ENCODE results near the gene SRGAP1.
"Not testable (repeated sequence)": the region's sequence is repeated elsewhere in the genome, so short reads cannot be mapped to it uniquely, and the experiment has no call there.

Gene SRGAP1

DNA sequence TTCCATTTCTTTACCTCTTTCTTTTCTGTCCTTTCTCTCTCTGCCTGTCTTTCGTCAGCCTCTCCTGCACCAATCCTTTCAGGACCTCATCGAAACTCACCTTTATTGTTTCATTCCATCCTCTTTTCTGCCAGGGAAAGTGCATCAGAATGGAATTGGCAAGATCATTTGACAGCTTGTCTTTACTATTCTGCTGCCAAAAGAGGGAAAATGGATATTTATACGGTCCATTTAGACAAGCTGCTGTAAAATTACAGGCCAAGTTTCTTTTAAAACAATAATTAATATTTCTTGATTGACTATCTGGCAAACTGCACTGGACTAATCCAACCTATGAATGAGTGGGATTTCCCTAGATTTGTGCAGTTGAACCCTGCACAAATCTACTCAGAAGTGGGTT is 7.6 kb upstream of the SRGAP1 start:
- no peak for DNase-seq (ENCODE audit: extremely low read depth, low read depth)
- TF ChIP-seq, protein P1, sequence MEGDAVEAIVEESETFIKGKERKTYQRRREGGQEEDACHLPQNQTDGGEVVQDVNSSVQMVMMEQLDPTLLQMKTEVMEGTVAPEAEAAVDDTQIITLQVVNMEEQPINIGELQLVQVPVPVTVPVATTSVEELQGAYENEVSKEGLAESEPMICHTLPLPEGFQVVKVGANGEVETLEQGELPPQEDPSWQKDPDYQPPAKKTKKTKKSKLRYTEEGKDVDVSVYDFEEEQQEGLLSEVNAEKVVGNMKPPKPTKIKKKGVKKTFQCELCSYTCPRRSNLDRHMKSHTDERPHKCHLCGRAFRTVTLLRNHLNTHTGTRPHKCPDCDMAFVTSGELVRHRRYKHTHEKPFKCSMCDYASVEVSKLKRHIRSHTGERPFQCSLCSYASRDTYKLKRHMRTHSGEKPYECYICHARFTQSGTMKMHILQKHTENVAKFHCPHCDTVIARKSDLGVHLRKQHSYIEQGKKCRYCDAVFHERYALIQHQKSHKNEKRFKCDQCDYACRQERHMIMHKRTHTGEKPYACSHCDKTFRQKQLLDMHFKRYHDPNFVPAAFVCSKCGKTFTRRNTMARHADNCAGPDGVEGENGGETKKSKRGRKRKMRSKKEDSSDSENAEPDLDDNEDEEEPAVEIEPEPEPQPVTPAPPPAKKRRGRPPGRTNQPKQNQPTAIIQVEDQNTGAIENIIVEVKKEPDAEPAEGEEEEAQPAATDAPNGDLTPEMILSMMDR (IDR thresholded peaks at IDR 0.05; ENCODE audit: low read depth, low read length), result no peak

DNA sequence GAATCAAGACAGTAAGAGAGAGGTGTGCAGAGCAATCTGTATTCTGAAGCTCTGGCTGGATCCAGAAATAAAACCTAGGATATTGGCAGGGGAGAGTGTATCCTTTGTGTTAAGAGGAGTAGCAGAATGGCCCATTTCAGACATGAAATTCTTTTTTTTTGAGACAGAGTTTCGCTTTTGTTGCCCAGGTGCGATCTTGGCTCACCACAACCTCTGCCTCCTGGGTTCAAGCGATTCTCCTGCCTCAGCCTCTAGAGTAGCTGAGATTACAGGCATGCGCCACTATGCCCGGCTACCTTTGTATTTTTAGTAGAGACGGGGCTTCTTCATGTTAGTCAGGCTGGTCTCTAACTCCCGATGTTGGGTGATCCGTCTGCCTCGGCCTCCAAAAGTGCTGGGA is 6.1 kb upstream of the SRGAP1 start:
- TF ChIP-seq, protein P1 (IDR thresholded peaks at IDR 0.05; ENCODE audit: low read depth, low read length), result no peak
- no peak for DNase-seq (ENCODE audit: extremely low read depth, low read depth)

DNA sequence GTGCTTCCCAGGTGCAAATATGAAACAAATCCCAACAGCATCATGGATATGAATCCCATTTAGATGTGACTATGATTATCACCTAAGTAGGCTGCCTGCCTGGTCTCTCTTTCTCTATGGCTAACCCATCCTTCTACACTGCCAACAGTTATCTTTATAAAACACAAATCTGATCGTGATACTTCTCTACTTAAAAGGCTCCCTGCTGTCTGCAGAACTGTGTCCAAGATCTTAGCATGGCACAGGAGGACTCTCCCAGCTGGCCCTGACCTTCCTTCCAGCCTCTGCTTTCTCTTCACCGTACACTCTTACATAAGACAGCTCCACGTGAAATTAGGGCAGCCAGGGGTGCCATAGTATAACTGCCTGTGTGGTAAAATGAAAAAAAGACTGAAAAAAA is 3.5 kb upstream of the SRGAP1 start:
- TF ChIP-seq, protein P1 (IDR thresholded peaks at IDR 0.05; ENCODE audit: low read depth, low read length), result no peak
- no peak for DNase-seq (ENCODE audit: extremely low read depth, low read depth)

DNA sequence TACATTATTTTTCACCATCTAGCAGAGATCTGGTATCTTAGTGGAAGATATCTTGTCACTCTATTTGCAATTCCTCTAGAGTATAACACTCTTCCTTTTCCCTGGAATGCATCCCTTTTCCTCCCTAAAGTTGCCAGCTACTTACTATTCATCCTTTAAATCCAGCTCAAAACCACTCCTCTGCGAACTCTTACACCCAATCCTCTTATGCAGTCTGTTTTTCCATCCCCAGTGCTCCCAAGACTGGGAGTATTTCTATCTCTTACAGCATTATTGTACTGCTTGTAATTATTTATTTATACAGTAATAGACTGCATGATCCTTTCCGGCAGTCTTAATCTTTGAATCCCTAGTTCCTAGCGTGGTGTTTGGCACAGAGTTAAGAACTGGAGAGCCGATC is 2.9 kb upstream of the SRGAP1 start:
- no peak for DNase-seq (ENCODE audit: extremely low read depth, low read depth)

DNA sequence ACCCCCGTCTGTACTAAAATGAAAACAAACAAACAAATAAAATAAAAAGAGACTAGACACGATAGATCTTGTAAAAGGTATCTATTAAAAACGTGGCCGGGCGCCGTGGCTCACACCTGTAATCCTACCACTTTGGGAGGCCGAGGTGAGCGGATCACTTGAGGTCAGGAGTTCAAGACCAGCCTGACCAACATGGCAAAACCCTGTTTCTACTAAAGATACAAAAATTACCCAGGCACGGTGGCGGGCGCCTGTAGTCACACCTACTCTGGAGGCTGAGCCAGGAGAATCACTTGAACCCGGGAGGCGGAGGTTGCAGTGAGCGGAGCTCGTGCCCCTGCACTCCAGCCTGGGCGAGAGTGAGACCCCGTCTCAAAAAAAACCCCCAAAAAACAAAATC is 1.8 kb upstream of the SRGAP1 start:
- not testable (repeated sequence) for DNase-seq (ENCODE audit: extremely low read depth, low read depth)

More for the DNA sequence above, 2.9 kb upstream of the SRGAP1 start:
- TF ChIP-seq, protein P1 (IDR thresholded peaks at IDR 0.05; ENCODE audit: low read depth, low read length), result no peak

DNA sequence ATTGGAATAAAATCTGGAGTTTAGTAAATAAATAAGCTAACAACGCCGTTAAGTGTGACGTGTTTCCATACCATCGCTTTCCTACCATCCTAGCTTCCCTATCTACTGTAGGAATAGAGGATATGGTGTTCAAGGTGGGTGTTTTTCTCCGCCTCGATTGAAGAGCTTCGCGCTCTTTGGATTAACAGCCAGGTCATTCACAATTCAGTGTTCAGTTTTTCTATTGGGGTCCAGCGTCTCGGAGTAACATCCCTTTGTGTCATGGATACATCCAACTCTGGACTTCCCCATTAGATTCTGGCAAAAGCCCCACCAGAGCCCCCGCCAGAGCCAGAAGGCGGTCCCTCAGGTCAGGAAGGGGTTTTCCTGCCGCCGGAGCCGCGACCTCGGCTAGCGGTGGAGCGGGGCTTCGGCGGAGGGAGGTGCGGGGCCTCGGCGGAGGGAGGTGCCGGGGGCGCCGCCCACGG is 1.2 kb upstream of the SRGAP1 start:
- TF ChIP-seq, protein P1 (IDR thresholded peaks at IDR 0.05; ENCODE audit: low read depth, low read length), result no peak
- no peak for DNase-seq (ENCODE audit: extremely low read depth, low read depth)

DNA sequence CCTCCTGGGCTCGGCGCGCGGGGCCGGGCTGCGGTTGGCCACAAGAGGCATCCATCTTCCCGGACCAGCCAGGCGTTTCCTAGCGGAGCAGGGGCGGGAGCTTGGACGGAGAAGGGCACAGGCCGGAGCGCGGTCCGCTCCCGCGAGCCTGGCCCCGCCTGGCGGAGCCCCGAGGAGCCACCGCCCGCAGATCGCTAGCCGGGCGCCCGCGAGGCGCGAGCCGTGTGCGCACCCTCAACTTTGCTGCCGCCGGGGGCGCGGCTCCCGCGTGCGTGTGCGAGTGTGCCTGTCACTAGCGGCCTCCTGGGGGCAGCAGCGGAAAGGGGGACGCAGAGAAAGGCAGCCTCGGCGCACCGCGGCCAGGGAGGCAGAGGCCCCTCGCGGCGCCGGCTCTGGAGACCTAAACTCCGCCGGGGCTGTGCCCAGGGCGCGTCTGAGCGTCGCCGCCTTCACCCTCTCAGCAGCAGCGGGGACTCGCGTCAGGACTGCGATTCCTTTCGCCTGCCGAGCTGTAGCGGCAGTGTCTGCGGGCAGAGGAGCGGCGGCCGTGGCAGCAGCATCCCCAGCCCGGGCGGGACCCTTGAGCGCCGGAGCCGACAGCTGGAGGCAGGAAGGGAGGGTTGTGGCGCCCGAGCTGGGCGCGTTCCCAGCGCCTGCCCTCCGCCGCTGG is 644 bp upstream of the SRGAP1 start:
- TF ChIP-seq, protein P1 (IDR thresholded peaks at IDR 0.05; ENCODE audit: low read depth, low read length), result peak; percentile 75
- peak; percentile 94 for DNase-seq (ENCODE audit: extremely low read depth, low read depth)

DNA sequence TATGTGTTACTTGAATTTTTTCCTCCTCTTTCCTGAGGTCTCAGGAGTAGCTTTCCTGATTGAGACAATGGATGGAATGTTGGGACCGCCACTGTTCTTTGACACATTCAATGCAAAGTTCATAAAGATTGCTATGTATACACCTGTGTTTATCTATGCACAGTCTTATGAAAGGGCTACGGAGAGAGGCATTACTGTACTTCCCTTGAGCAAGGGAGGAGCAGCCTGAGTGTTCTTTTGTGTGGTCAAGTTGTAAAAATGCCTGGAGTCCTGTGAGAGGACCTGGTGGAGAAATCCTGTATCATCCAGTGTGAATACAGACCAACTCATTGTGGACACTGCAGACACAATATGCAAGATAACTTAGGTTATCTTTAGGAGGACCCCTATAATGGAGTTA is 1.2 kb downstream of the SRGAP1 start:
- DNase-seq (ENCODE audit: extremely low read depth, low read depth), result no peak
- TF ChIP-seq, protein P1 (IDR thresholded peaks at IDR 0.05; ENCODE audit: low read depth, low read length), result no peak
